ENCODE measurements around the gene GGA2. TPM values are rescaled to one million over a fixed set of nuclear protein-coding genes. Genes with fewer than 3 reads are reported as not detected.

The GGA2 gene
- 17.8 and 22.9 TPM in 2 replicates for total RNA-seq

GRCh38 chr16:23510164-23510914 is at the start of gene GGA2:
Gene GGA2 (minus strand): TSS chr16:23510494. CDS start chr16:23510411, 83 bp downstream.

GRCh38 chr16:23556881-23557778 is 46.8 kb upstream of the GGA2 start, which contains the start of the genes EARS2 and UBFD1:
Gene EARS2 (minus strand): TSS chr16:23557350. CDS start chr16:23557343, 7 bp downstream.
Gene UBFD1 (plus strand): TSS chr16:23557727. CDS start chr16:23557743, 16 bp downstream.

GRCh38 chr16:23452572-23453337 is 57.5 kb downstream of the GGA2 start, which contains the start of gene COG7:
Gene COG7 (minus strand): TSS chr16:23453189. CDS start chr16:23452994, 195 bp downstream.

Other genes starting within 250 kb of the GGA2 start
- gene SCNN1B, start 208.2 kb downstream of the GGA2 start, total RNA-seq, result not detected in 2 replicates
- gene COG7, start 57.3 kb downstream of the GGA2 start, total RNA-seq, result 11.0 and 17.8 TPM in 2 replicates
- 23.7 and 32.0 TPM in 2 replicates for gene EARS2, start 46.9 kb upstream of the GGA2 start, total RNA-seq
- 85.2 and 122 TPM in 2 replicates for gene UBFD1, start 47.2 kb upstream of the GGA2 start, total RNA-seq
- 86.8 and 90.1 TPM in 2 replicates for gene NDUFAB1, start 85.8 kb upstream of the GGA2 start, total RNA-seq
- 4.7 and 14.6 TPM in 2 replicates for gene PALB2, start 130.8 kb upstream of the GGA2 start, total RNA-seq
- gene DCTN5, start 131.0 kb upstream of the GGA2 start, total RNA-seq, result 39.5 and 53.8 TPM in 2 replicates
- 13.5 and 19.9 TPM in 2 replicates for gene PLK1, start 168.4 kb upstream of the GGA2 start, total RNA-seq
- 0.18 TPM in 1 of 2 replicates, not detected in the other for gene ERN2, start 202.7 kb upstream of the GGA2 start, total RNA-seq
- not detected in 2 replicates for gene CHP2, start 244.5 kb upstream of the GGA2 start, total RNA-seq

All from cardiac atrium fibroblast (primary cell).